Myocyte (in vitro differentiated cells): Measurements from ENCODE around the gene MMP14. TPM values are rescaled to one million over a fixed set of nuclear protein-coding genes. Genes with fewer than 3 reads are reported as not detected.
"Not testable (repeated sequence)": the region's sequence is repeated elsewhere in the genome, so short reads cannot be mapped to it uniquely, and the experiment has no call there.

Experiments used
- DNase-seq: peaks from one replicate; pipeline ENCODE4 v3.0.0-alpha.2; 2012; ENCODE audit warnings: low read depth
- total RNA-seq: library from RNA; depleted of rRNA; stranded (reverse); fragments of >200 nt; gene quantifications from 2 replicates; pipeline ENCODE4 v1.2.3, GENCODE V29; 2014

Gene MMP14
- total RNA-seq, 1 donor from 2014 or later: 532 TPM

- no peak for DNase-seq
These were observed 22.0 kb upstream of the MMP14 start for GRCh38 chr14:22814373-22814772.

GRCh38 chr14:22814941-22815713 is 21.3 kb upstream of the MMP14 start, which contains the start of gene SLC7A7:
Gene SLC7A7 (minus strand): TSS chr14:22815435. CDS start chr14:22813398, 2,037 bp downstream.
- DNase-seq: peak; percentile 93

GRCh38 chr14:22819151-22819988 is 17.0 kb upstream of the MMP14 start:
- peak; percentile 82 for DNase-seq

GRCh38 chr14:22820731-22821130 is 15.7 kb upstream of the MMP14 start:
- peak; percentile 39 for DNase-seq

GRCh38 chr14:22821193-22822015 is 15.0 kb upstream of the MMP14 start:
- no peak for DNase-seq

- no peak for DNase-seq
These were observed 14.3 kb upstream of the MMP14 start for GRCh38 chr14:22822016-22822570.

GRCh38 chr14:22822571-22823098 is 13.8 kb upstream of the MMP14 start:
- peak; percentile 86 for DNase-seq

GRCh38 chr14:22824711-22825359 is 11.6 kb upstream of the MMP14 start:
- peak; percentile 92 for DNase-seq

GRCh38 chr14:22829076-22829660 is 7.2 kb upstream of the MMP14 start:
- DNase-seq: not testable (repeated sequence)

- DNase-seq: peak; percentile 91
These were observed 6.5 kb upstream of the MMP14 start, which contains the start of gene MRPL52 for GRCh38 chr14:22829661-22830442. Gene MRPL52 (plus strand): TSS chr14:22829887. CDS start chr14:22829913, 26 bp downstream.

GRCh38 chr14:22830443-22831010 is 5.9 kb upstream of the MMP14 start:
- no peak for DNase-seq

- no peak for DNase-seq
These were observed 880 bp upstream of the MMP14 start for GRCh38 chr14:22835505-22835904.

- peak; percentile 71 for DNase-seq
These were observed 847 bp downstream of the MMP14 start for GRCh38 chr14:22837114-22837749.

GRCh38 chr14:22837750-22838538 is 1.6 kb downstream of the MMP14 start:
- peak; percentile 71 for DNase-seq

- peak; percentile 83 for DNase-seq
These were observed 2.3 kb downstream of the MMP14 start for GRCh38 chr14:22838631-22839041.

GRCh38 chr14:22839159-22839779 is 2.9 kb downstream of the MMP14 start:
- peak; percentile 36 for DNase-seq

GRCh38 chr14:22841311-22841710 is 4.9 kb downstream of the MMP14 start:
- no peak for DNase-seq
